HG03280 (cell line): ENCODE results near the gene SLC44A1.

ENCODE experiments used
- ATAC-seq: cut with Tn5 transposase; IDR thresholded peaks from one replicate; pipeline ENCODE4 v1.9.1; 2021; ENCODE audit warnings: mild to moderate bottlenecking, moderate library complexity; ENCODE audit not compliant: unreplicated experiment

The SLC44A1 gene

DNA sequence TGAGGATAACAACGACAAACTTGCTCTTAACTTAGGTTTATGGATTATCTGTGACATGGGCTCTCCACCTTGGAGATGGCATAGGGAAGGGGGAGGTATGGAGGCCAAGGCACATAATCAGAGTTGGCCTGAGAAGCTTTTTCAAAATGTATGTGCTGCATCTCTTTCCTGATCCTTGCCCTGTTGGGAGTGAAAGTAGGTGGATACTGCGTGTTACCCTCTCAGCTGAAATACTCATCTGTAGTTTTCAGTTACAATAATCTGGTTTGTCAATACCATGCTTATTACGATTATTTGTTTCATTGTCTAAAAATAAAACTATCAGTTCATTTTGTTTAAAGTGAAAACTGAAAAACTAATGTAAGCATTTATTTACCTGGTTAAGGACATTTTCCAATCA is 86.7 kb downstream of the SLC44A1 start:
- peak; percentile 32 for ATAC-seq

DNA sequence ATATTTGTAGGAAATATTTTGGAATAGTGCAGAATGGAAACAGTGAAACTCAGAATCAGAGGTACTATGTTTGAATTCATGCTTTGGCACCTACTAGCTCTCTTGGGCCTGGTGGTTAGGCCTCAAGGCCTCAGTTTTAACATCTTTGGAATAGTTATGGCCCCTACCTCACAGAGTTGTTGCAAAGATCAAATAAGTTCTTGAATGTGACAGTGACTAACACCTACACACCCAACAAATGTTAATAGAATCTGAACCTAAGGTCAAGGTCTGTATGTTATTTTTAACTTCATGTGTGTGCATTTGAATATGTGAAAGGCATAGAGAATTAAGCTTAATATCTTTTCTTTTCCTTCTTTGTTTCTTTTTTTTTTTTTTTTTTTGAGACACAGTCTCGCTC is 87.3 kb downstream of the SLC44A1 start:
- ATAC-seq: no peak

DNA sequence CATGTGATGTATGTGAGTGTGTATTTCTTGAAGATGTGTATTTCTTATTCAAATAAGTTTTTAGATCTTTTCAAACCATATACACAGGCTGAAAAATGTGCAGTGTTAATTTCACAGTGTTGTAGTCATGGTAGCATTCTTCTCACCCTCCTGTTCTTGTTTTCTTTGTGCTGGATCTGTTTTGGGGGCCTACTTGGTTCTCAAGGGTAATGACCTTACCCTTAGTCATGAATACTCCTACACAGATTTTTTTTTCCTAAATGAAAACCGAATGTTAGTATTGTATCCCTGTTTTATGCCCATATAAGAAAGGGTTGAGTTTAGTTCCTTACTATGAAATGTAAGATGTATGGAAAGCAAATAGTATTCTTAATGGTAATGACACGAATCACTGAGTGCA is 88.0 kb downstream of the SLC44A1 start:
- no peak for ATAC-seq

DNA sequence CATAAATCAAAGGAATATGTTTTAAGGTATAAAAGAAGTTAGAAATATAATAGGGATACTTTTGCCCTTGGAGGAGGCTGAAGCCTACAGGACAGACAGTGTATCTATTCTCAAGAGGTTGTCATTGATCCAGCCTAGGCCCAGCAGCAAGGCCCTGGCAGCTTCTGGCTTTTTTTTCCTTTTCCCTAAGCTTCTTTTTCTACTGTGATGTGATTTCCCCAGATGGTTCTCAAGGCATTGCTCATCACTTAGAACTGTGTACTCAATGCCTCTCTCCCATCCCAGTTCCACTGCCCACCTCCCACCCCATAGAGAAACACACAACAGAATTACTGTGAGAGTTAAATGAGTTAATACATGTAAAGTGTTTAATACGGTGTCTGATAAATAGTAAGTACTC is 88.6 kb downstream of the SLC44A1 start:
- no peak for ATAC-seq

DNA sequence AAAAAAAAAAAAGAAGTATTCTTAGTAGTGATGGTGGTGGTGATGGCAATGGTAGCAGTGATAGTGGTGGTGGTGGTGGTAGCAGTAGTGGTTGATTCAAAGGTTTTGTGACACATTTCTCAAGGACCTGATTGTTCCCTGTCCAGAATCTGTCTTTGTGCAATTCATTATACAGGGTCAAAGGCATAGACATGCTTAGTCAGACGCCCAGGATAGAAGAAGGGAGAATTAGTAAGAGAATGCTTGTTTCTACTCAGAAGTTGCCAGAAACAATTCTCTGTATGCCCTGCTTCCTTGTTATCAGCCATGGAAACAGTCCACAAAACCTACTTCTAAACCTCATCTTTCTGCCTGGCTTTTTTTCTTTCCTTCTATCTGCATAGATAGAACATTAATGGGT is 89.4 kb downstream of the SLC44A1 start:
- ATAC-seq: no peak

DNA sequence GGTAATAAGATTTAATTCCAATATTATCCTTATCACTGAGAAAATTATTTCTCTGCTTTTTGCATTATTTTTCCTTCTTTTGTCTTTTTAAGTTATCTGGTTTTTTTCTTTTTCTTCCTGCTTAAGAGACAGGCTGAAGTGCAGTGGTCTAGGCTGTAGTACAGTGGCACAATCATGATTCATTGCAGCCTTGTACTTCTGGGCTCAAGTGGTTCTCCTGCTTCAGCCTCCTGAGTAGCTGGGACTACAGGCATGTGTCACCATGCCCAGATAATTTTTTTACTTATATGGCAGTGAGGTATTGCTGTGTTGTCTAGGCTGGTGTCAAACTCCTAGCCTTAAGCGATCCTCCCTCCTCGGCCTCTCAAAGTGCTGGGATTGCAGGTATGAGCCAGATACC is 93.9 kb downstream of the SLC44A1 start:
- no peak for ATAC-seq

DNA sequence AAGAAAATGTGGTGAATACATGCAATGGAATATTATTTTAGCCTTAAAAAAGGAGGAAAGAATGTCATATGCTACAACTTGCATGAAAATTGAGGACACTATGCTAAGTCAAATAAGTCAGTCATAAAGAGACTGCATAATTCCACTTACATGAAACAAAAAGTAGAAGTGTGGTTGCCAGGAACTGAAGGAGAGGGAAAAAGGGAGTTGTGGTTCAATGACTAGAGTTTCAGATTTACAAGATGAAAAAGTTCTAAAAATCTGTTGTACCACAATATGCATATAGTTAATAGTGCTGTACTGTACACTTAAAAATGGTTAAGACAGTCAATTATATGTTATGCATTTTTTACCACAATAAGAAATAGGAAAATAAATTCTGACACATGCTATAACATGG is 95.4 kb downstream of the SLC44A1 start:
- no peak for ATAC-seq

DNA sequence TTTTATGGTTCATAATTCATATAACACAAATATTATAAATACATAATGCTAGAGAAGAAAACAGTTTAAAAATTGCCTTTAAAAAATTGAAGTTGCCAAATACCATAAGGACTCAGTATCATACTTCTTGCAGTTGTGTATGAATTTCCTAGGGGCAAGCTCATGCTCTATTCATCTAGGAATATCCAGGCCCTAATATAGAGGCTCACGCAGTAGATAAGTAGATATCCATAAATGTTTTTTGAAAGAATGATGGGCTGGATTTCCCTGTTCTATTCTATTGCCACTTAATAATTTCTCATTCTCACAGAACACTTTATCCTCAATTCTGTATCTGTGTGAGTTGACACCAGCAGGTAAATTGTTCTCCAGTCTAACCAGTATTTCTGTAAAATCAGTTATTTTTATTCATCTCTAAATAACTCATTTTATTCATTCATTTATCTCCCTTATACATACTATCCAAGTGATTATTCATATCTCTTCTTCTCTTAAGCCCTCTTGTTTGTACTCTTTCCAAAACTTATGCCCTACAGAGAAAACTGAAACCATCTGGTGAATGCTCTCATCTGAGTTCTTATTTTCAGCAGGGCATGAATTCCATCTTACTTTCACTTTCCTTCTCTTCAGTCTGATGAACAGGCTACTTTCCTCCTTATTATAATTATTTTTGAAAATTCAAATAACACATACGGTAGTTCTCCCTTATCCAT is 97.1 kb downstream of the SLC44A1 start:
- peak; percentile 69 for ATAC-seq

DNA sequence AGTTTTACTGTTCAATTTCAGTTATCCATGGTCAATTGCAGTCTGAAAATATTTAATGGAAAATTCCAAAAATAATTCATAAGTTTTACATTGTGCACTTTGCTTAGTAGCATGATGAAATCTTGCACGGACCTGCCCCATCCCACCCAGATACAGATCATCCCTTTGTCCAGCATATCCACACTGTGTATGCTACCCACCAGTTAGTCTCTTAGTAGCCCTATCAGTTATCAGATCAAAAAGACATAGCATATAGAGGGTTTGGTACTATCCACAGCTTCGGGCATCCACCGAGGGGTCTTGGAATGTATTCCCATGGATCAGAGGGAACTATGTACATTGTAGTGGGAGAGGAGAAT is 97.7 kb downstream of the SLC44A1 start:
- ATAC-seq: no peak

DNA sequence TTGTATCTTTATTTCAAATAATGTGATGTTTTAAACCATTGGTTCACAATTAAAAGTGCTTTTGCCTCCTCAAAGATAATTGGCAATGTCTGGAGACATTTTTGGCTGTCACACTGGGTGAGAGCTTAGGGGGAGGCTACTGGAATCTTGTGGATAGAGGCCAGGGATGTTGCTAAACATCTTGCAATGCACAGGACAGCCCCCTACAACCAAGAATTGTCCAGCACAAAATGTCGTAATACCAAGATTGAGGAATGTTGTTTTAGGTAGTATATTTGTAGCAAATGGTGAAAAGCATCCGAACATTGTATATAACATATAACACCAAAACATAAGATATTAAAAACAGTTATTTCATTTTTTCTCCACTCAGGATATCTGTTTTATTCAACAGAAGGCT is 99.8 kb downstream of the SLC44A1 start:
- no peak for ATAC-seq

DNA sequence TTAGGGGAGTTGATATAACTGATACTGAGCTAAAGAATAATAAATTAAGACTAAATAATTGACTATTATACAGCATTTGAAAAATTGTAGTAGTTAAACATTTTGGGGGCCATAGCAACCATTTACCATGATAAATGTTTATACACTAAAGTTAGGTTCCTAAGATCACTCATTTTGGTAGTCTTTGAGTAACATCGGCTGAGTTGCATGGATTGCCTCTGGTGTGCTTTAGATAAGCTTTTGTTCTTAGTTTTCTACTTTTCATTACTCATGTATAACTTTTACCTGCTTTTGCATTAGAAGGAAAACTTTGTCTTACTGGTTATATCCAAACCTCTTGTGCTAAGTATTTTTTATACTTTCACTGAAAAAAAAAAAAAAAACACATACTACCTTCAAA is 101.2 kb downstream of the SLC44A1 start:
- ATAC-seq: no peak

DNA sequence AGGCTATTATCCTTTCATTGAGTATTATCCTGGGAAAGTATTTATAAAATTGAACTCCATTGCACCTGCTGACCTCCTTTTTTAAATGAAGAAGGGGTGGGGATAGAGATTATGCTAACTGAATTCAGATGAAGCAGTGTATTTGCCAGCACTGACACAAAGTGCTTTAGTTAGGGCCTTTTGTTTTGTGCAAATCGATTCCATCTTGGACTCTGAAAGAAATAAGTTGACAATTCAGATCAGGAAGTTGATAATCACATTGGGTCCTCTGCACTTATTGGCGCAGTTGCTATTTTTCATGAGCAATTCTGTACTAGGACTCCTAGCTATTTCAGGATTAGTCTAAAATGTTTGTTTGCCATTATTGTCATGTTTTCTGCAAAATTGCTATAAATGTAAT is 101.8 kb downstream of the SLC44A1 start:
- no peak for ATAC-seq

DNA sequence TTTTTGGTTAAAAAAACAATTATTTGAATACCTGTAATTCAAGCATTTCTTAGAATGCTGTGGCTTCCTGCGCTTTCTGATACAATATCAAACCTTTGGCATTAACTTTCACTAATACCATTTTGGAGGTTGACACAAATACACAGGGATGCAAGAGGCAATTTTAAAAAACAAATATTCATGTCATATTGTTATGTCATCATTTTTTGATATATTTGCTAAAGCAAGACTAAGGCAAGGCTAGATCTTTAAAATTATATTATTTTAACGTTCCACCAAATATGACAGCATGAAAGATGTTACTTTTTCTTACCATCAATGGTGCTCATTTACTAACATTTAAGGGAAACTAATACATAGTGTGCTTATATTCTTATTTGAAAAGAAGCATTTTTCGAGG is 110.0 kb downstream of the SLC44A1 start:
- ATAC-seq: no peak

DNA sequence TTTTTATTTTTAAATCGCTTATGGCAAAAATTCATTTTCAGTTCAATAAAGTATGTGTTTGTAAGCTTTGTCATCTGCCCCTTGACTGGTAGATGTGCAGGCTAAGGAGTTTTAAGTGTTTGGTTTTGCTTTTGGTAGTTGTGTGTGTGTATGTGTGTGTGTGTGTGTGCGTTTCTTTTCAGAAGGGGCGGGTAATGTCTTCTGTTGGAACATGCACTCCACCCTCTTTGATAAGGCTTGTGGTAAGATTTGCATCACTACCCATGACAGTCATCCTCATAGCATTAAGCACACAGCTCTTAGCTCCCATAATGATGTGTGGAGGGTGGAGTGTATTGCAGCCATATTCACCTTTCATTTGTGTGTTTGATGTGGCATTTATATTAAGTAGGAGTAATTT is 111.3 kb downstream of the SLC44A1 start:
- peak; percentile 52 for ATAC-seq

DNA sequence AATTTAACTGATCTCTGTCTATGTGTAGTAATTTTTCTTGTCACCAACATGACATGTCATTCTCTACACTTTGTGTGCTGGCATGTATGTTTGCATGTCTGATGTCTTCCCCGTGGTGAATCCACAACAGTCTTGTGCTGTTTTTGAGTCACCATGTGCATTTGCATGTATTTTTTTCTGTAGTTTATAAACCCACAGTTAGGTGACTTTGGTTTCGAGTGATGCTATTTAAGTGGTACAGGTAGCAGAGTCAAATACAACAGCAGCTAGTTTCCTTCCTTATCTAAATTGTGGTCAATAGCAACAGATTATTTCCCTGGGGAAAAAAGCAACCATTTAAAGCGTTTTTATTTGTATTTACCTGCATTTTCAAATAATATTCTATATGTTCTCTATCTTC is 113.5 kb downstream of the SLC44A1 start:
- peak; percentile 87 for ATAC-seq

DNA sequence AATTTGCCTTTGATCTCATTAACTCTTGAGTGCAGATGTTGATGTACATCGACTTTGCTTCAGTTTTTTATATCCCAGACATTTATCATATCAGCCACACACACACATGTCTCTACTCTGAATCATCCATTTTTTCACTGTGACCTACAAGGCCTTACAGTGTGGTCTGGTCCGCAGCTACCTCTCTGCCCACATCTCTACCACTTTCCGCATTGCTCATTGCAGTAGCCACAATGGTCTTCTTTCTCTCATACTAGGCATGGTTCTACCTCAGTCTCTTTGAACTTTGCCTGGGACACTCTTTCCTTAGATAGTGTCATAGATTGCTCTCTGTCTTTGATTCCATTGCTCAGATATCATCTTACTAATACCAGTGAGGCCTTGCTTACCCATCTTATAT is 115.4 kb downstream of the SLC44A1 start:
- ATAC-seq: no peak

DNA sequence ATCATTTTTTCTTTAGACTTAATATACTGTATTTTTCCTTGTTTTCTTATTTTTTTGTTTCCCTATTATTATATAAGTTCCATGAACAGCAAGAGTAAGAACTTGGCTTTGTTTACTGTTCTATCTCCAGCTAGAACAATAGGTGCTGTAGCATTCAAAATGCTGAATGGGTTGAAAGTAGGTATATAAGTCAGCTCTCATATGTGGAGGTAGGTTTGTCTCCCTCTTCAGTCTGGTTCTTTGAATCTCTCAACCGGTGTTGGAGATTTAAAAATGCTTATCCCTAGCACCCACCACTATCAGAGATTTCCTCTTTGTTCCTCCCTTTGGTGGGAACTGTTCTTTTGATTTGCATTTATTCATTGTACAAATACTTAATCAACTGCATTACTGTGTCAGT is 115.9 kb downstream of the SLC44A1 start:
- ATAC-seq: no peak

DNA sequence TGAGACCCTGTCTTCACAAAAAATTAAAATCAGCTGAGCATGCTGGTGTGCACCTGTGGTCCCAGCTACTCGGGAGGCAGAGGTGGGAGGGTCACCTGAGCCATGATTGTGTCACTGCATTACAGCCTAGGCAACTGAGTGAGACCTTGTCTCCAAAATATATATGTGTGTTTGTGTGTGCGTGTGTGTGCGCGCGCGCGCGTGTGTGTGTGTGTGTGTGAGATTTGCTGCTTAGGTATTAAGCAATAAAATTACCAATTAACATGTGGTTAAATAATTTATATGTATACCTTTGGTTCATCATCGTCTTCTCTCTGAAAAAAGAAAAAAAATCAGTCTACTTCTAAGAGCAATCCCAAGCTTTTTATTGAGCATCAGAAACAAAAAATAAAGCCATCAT is 117.4 kb downstream of the SLC44A1 start:
- ATAC-seq: no peak

DNA sequence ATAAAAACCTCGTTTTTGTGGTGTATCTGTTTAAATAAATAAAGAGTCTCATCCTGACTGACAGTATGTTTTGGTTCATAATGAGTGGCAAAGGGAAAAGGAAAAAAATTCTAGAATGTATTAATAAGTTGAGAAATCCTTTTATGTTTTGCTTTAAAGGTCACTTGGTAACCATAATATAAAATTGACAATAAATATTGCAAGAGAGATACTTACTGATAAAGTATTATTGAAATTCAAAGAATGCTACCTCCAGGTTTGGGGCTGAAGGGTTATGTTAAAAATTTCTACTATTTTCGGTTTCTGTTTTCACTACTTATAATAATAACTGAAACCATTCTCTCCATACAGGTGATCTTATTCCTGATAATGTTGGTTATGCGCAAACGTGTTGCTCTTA is 118.0 kb downstream of the SLC44A1 start:
- ATAC-seq: no peak

DNA sequence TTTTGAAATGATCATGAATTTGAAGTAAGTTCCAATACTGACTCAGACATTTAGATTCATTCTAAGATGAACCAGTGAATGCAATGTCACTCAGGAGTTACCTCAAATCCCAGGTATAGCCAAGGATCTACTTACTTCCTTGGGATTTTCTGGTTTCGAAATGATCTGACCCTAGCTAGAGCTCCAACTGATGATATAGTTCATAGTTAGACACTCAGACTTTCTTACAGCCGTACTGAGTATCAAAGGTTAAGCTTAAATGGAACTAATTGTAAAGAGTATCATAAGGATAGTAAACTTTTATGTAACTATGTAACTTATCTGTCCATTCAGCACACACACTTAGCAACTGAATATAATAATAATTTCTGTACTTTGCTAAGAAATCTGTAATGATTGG is 119.4 kb downstream of the SLC44A1 start:
- no peak for ATAC-seq

DNA sequence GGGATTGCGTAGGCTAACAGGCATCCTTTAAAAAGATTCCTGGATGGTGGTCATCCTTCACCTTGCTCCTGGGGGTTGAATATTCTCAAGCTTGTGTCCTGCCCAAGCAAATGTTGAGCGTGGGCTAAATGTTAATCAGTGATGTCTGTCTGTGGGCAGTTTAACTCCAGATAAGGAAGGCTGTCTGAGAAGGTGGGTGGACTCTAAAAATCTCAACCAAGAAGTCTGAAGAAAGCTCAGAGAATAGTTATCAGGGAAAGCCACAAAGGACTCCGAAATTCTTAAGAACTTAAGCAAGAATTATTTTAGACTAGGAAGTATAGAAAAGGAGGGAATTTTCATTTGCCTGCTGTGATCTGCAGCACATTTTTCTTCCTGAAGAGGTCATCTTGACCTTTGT is 125.5 kb downstream of the SLC44A1 start:
- ATAC-seq: no peak

DNA sequence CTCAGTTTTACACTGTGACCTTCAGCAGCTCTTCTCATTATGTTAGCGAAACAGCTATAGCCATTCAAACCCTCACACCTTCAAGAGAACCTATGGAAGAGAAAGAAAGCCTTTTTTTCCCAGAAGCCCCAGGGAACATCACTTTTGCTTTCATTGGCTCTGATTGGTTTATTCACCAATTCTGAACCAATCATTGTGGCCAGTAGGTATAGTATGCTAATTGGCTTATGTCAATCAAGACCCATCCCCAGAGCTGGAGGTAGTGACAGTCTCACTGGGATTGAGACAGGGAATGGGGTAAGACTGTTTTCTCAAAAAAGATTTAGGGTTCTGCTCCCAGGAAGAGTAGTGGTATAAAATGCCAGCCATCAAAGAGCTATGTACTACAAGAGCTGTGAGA is 129.3 kb downstream of the SLC44A1 start:
- no peak for ATAC-seq

DNA sequence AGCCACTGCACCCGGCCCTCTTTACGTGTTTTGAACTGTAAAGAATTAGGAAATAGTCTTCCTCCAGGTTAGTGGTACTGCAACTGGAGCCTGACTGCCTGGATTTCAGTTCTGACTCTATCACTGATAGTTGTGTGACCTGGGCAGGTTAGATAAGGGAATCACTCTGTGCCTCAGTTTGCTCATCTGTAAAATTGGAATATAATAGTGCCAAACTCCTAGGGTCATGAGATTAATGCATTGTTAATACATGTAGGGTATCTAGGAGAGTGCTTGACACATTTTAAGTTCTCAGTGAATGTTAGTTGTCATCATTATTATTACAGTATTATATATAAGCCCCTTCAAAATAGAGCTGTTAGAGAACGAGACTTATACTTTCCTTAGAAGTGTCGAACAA is 130.9 kb downstream of the SLC44A1 start:
- no peak for ATAC-seq

DNA sequence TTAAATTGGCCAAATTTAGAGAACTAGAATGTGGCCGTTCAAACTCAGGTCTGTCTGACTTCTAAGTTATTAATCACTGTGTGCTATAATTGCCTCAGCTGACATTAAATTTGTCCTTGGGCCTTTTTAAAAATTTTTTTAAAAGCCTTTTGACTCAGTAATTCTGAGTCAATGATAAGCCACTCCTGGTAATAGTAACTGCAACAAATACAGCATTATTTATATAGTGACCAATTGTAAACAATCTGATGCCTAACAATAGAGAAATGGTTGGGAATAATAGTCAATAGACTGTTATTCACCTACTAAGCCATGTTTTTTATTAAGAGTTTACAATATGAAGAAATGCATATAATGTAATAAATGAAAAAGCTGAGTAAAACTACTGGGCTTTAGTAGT is 132.4 kb downstream of the SLC44A1 start:
- no peak for ATAC-seq
